DND-41 (cell line): Measurements from ENCODE around the gene NKX2-8.
A peak's percentile ranks its signal among the peaks of the same experiment; 100 is the strongest.

Experiments used
- ATAC-seq: fragments of 200-7000 bp; cut with Tn5 transposase; 3 replicates; pipeline ENCODE4 v1.9.1; 2021; ENCODE audit warnings: low read depth; ENCODE audit not compliant: insufficient read depth
- DNase-seq: peaks from one replicate; pipeline ENCODE4 v3.0.0-alpha.2; 2020
- H2AFZ ChIP-seq: 2 replicates; pipeline ENCODE4 v1.6.0; 2012; ENCODE audit warnings: low read depth, low read length
- H3K27ac ChIP-seq: 2 replicates; pipeline ENCODE4 v1.5.1; 2012; ENCODE audit warnings: low read length, inconsistent platforms
- H3K27me3 ChIP-seq: fragments of 200-600 bp; sonication (generic); 2 replicates; pipeline ENCODE4 v1.6.0; 2012; ENCODE audit warnings: low read length, mild to moderate bottlenecking, inconsistent platforms; ENCODE audit not compliant: insufficient read depth, poor library complexity
- H3K36me3 ChIP-seq: 2 replicates; pipeline ENCODE4 v1.5.1; 2012; ENCODE audit warnings: low read length, inconsistent platforms; ENCODE audit not compliant: insufficient read depth
- H3K4me1 ChIP-seq: 2 replicates; pipeline ENCODE4 v1.5.1; 2012; ENCODE audit warnings: mild to moderate bottlenecking, low read length; ENCODE audit not compliant: insufficient read depth
- H3K4me2 ChIP-seq: 2 replicates; pipeline ENCODE4 v1.6.0; 2012; ENCODE audit warnings: mild to moderate bottlenecking, moderate library complexity, low read length, inconsistent platforms; ENCODE audit not compliant: insufficient read depth
- H3K4me3 ChIP-seq, 2 experiments: fragments of 200-600 bp in 1 of 2; shearing (Covaris generic) in 1 of 2; 2 replicates each; pipeline ENCODE4 v1.5.1; 2012 to 2016; ENCODE audit warnings: inconsistent platforms in 2 of 2, low read length in 2 of 2, mild to moderate bottlenecking in 2 of 2, low read depth in 1 of 2, moderate library complexity in 1 of 2
- H3K79me2 ChIP-seq: 2 replicates; pipeline ENCODE4 v1.6.0; 2012; ENCODE audit warnings: low read length, inconsistent platforms; ENCODE audit not compliant: insufficient read depth
- H3K9ac ChIP-seq: 2 replicates; pipeline ENCODE4 v1.6.0; 2012; ENCODE audit warnings: low read depth, mild to moderate bottlenecking, inconsistent platforms, low read length, moderate library complexity
- H3K9me3 ChIP-seq: 2 replicates; pipeline ENCODE4 v1.5.1; 2012; ENCODE audit warnings: low read length, moderate library complexity, mild to moderate bottlenecking, inconsistent platforms; ENCODE audit not compliant: insufficient read depth, severe bottlenecking
- H4K20me1 ChIP-seq: 2 replicates; pipeline ENCODE4 v1.6.0; 2012; ENCODE audit warnings: low read length; ENCODE audit not compliant: insufficient read depth
- EZH2 ChIP-seq: IDR thresholded peaks from 3 replicates; pipeline ENCODE4 v1.6.1; 2012; ENCODE audit warnings: borderline replicate concordance, low read depth, mild to moderate bottlenecking, moderate library complexity, low read length, inconsistent platforms; ENCODE audit not compliant: severe bottlenecking
- TF ChIP-seq, protein P1 (sequence below): IDR thresholded peaks from 2 replicates; pipeline ENCODE4 v1.5.1; 2012; ENCODE audit warnings: borderline replicate concordance, low read length, moderate library complexity, mild to moderate bottlenecking; ENCODE audit not compliant: poor library complexity, severe bottlenecking; ENCODE audit errors: extremely low read depth

NKX2-8 gene

DNA sequence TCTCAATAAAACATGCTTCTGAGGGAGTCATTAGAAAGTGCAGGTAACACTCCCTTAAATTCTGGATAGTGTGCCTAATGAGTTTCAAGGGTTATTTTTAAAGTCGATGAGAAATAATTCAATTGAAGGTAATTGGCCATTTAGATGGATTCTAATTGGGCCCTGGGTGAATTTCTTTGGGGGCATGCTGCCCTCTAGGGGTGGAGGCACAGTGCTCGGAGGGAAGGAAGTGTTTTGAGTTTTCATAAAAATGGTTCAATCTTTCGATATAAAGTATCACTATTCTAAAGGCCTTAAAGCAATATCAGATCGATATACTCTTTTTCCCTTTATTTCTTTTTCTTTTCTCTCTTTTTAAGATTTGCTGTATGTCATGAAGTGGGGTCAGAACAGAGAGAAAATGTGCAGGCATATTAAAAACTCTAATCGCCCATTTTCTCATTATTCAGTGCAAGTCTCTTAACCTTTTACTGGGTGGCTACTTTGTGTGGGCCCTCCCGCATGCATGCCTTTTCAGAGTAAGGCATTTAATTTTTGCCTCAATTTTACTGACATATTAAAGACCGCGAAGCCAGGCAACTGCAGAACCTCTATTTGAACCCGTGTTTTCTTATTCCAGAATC lies 25.5 kb downstream of the NKX2-8 start:
- Histone ChIP-seq H3K9me3 (no peaks in the 10 kb centered on the region), H4K20me1 (no peaks in the 10 kb centered on the region), H3K27ac (no peak overlapping the region), H3K4me2 (no peak overlapping the region), H3K4me3 (no peak overlapping the region), H3K4me1 (peaks cover 16% of the 10 kb centered on the region), H2AFZ (no peak overlapping the region), H3K79me2 (no peaks in the 10 kb centered on the region), H3K27me3 (no peaks in the 10 kb centered on the region), H3K9ac (no peak overlapping the region), H3K36me3 (no peaks in the 10 kb centered on the region)
- peak; percentile 69; the same call in 1 of the 3 replicates for ATAC-seq
- TF ChIP-seq EZH2, result no peak
- TF ChIP-seq, protein P1, sequence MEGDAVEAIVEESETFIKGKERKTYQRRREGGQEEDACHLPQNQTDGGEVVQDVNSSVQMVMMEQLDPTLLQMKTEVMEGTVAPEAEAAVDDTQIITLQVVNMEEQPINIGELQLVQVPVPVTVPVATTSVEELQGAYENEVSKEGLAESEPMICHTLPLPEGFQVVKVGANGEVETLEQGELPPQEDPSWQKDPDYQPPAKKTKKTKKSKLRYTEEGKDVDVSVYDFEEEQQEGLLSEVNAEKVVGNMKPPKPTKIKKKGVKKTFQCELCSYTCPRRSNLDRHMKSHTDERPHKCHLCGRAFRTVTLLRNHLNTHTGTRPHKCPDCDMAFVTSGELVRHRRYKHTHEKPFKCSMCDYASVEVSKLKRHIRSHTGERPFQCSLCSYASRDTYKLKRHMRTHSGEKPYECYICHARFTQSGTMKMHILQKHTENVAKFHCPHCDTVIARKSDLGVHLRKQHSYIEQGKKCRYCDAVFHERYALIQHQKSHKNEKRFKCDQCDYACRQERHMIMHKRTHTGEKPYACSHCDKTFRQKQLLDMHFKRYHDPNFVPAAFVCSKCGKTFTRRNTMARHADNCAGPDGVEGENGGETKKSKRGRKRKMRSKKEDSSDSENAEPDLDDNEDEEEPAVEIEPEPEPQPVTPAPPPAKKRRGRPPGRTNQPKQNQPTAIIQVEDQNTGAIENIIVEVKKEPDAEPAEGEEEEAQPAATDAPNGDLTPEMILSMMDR, result peak; percentile 79
- peak; percentile 33 for DNase-seq

DNA sequence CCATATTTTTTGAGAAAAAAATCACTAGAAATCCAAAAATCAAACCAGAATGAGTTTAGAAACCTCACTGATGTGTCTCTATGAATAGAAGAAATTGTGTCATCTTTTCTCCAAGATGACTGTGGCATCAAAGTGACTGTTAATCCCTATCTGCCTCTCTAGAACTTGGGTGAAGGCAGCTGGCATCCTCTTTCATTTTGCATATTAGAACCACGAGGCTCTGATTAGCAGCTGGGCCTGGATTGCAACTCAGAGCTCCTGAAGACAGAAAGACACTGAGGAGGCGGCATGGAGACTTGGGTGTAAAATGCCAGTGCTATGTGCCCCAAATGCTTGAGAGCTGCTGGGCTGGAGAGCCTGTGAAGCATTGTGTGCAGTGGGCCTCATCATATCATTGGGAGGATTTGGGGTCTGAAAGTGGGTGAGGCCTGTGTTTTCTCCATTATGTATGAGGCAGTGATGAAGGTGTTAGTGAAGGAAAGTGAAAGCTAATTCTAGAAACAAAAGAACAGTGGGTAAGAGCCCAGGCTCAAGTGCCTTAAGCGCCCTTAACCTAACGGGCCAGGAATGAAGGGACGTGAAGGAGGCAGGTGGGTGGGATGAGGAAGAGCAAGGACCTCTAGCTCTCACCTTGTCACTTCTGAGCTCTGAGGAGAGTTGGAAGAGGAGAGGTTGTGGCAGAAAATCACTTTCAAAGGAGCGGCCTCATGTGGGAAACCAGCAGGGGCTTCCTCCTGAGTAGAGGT lies 26.2 kb downstream of the NKX2-8 start:
- H3K36me3 ChIP-seq, result no peaks in the 10 kb centered on the region
- peak overlapping the region; percentile 19; the same call in 1 of the 2 replicates for H3K27ac ChIP-seq
- ATAC-seq (peak; percentile 59), DNase-seq (peak; percentile 6)
- peaks cover 16% of the 10 kb centered on the region for H3K4me1 ChIP-seq
- H3K4me3 ChIP-seq, result no peak overlapping the region
- TF ChIP-seq, protein P1, result no peak
- TF ChIP-seq EZH2, result no peak
- no peak overlapping the region for H3K9ac ChIP-seq
- H3K79me2 ChIP-seq, result no peaks in the 10 kb centered on the region
- H3K9me3 ChIP-seq, result no peaks in the 10 kb centered on the region
- no peak overlapping the region for H3K4me2 ChIP-seq
- H4K20me1 ChIP-seq, result no peaks in the 10 kb centered on the region
- H3K27me3 ChIP-seq, result no peaks in the 10 kb centered on the region
- H2AFZ ChIP-seq, result peak overlapping the region; percentile 67

DNA sequence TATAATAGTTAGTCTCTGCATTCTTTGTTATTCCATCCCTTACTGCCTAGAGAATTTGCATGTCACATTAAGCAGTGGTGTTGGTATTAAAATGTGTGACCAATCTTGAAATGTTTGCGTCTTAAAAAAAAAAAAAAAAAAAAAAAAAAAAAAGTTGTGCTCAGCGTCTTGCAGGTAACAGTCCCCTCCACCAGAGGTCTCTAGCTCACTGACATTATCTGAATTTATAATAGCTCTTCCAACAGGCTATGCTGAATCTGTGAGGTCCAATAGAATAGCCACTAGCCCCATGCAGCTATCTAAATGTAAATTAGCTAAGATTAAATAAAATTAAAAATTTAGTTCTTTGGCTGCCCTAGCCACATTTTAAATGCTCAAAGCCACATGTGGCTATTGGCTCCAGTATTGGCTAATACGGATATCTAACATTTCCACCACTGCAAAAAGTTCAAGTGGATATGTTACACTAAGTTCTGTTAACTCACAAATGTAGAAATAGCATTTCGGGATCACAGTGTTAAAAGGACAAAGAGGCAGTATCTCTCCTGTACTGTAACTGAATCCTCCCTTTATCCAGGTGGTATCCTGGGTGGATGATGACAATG lies 28.7 kb downstream of the NKX2-8 start:
- Histone ChIP-seq H4K20me1 (no peaks in the 10 kb centered on the region), H3K79me2 (no peaks in the 10 kb centered on the region), H3K27ac (no peak overlapping the region), H3K4me3 (no peak overlapping the region), H3K36me3 (no peaks in the 10 kb centered on the region), H2AFZ (no peak overlapping the region), H3K27me3 (no peaks in the 10 kb centered on the region), H3K9ac (no peak overlapping the region), H3K4me1 (peaks cover 16% of the 10 kb centered on the region), H3K9me3 (no peaks in the 10 kb centered on the region), H3K4me2 (no peak overlapping the region)
- ATAC-seq, result peak; percentile 58; the same call in 2 of the 3 replicates
- DNase-seq, result peak; percentile 34
- TF ChIP-seq, protein P1, result peak; percentile 77
- TF ChIP-seq EZH2, result no peak
